ENCODE measurements around the gene MEGF6.

- no peak for TF ChIP-seq MAX (CRISPR knock-in tag; IDR thresholded peaks at IDR 0.05)
- no peak for TF ChIP-seq SREBF2 (CRISPR knock-in tag; IDR thresholded peaks at IDR 0.05)
- TF ChIP-seq, protein P1, sequence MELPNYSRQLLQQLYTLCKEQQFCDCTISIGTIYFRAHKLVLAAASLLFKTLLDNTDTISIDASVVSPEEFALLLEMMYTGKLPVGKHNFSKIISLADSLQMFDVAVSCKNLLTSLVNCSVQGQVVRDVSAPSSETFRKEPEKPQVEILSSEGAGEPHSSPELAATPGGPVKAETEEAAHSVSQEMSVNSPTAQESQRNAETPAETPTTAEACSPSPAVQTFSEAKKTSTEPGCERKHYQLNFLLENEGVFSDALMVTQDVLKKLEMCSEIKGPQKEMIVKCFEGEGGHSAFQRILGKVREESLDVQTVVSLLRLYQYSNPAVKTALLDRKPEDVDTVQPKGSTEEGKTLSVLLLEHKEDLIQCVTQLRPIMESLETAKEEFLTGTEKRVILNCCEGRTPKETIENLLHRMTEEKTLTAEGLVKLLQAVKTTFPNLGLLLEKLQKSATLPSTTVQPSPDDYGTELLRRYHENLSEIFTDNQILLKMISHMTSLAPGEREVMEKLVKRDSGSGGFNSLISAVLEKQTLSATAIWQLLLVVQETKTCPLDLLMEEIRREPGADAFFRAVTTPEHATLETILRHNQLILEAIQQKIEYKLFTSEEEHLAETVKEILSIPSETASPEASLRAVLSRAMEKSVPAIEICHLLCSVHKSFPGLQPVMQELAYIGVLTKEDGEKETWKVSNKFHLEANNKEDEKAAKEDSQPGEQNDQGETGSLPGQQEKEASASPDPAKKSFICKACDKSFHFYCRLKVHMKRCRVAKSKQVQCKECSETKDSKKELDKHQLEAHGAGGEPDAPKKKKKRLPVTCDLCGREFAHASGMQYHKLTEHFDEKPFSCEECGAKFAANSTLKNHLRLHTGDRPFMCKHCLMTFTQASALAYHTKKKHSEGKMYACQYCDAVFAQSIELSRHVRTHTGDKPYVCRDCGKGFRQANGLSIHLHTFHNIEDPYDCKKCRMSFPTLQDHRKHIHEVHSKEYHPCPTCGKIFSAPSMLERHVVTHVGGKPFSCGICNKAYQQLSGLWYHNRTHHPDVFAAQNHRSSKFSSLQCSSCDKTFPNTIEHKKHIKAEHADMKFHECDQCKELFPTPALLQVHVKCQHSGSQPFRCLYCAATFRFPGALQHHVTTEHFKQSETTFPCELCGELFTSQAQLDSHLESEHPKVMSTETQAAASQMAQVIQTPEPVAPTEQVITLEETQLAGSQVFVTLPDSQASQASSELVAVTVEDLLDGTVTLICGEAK (IDR thresholded peaks at IDR 0.05) = no peak
- TF ChIP-seq, protein P1 (CRISPR knock-in tag; IDR thresholded peaks at IDR 0.05) = no peak
- no peak for TF ChIP-seq POLR2AphosphoS2 (IDR thresholded peaks at IDR 0.05; ENCODE audit: low read length)
- TF ChIP-seq, protein P2, sequence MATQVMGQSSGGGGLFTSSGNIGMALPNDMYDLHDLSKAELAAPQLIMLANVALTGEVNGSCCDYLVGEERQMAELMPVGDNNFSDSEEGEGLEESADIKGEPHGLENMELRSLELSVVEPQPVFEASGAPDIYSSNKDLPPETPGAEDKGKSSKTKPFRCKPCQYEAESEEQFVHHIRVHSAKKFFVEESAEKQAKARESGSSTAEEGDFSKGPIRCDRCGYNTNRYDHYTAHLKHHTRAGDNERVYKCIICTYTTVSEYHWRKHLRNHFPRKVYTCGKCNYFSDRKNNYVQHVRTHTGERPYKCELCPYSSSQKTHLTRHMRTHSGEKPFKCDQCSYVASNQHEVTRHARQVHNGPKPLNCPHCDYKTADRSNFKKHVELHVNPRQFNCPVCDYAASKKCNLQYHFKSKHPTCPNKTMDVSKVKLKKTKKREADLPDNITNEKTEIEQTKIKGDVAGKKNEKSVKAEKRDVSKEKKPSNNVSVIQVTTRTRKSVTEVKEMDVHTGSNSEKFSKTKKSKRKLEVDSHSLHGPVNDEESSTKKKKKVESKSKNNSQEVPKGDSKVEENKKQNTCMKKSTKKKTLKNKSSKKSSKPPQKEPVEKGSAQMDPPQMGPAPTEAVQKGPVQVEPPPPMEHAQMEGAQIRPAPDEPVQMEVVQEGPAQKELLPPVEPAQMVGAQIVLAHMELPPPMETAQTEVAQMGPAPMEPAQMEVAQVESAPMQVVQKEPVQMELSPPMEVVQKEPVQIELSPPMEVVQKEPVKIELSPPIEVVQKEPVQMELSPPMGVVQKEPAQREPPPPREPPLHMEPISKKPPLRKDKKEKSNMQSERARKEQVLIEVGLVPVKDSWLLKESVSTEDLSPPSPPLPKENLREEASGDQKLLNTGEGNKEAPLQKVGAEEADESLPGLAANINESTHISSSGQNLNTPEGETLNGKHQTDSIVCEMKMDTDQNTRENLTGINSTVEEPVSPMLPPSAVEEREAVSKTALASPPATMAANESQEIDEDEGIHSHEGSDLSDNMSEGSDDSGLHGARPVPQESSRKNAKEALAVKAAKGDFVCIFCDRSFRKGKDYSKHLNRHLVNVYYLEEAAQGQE (IDR thresholded peaks at IDR 0.05; ENCODE audit: borderline replicate concordance) = no peak
- TF ChIP-seq, protein P2 (CRISPR knock-in tag; IDR thresholded peaks at IDR 0.05; ENCODE audit: low read depth) = no peak
- TF ChIP-seq, protein P3, sequence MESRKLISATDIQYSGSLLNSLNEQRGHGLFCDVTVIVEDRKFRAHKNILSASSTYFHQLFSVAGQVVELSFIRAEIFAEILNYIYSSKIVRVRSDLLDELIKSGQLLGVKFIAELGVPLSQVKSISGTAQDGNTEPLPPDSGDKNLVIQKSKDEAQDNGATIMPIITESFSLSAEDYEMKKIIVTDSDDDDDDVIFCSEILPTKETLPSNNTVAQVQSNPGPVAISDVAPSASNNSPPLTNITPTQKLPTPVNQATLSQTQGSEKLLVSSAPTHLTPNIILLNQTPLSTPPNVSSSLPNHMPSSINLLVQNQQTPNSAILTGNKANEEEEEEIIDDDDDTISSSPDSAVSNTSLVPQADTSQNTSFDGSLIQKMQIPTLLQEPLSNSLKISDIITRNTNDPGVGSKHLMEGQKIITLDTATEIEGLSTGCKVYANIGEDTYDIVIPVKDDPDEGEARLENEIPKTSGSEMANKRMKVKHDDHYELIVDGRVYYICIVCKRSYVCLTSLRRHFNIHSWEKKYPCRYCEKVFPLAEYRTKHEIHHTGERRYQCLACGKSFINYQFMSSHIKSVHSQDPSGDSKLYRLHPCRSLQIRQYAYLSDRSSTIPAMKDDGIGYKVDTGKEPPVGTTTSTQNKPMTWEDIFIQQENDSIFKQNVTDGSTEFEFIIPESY (CRISPR knock-in tag; IDR thresholded peaks at IDR 0.05) = no peak
- TF ChIP-seq NCOA4 (IDR thresholded peaks at IDR 0.05; ENCODE audit: partially characterized antibody) = no peak
- no peak for TF ChIP-seq EZH2 (IDR thresholded peaks at IDR 0.05; ENCODE audit: borderline replicate concordance, low read depth, low read length)
- TF ChIP-seq BACH1 (tag; IDR thresholded peaks at IDR 0.05) = no peak
- no peak for TF ChIP-seq MNT (conservative IDR thresholded peaks at IDR 0.05)
- no peak for TF ChIP-seq ZC3H8 (IDR thresholded peaks at IDR 0.05)
These were observed 18.4 kb upstream of the MEGF6 start for GRCh38 chr1:3629561-3630160.

Data from K562 (cell line).